Neutrophil (primary cell): ENCODE data around the gene MADCAM1.

Experiments used
- H3K27ac ChIP-seq: fragments of 200-600 bp; sonication (generic); 2 replicates; pipeline ENCODE4 v1.5.1; 2016; ENCODE audit warnings: mild to moderate bottlenecking, moderate library complexity
- H3K27me3 ChIP-seq: fragments of 200-600 bp; sonication (generic); 2 replicates; pipeline ENCODE4 v1.6.0; 2016; ENCODE audit warnings: mild to moderate bottlenecking
- H3K36me3 ChIP-seq: fragments of 200-600 bp; sonication (generic); 2 replicates; pipeline ENCODE4 v1.5.1; 2017
- H3K4me1 ChIP-seq, 2 experiments: fragments of 200-600 bp in 1 of 2; sonication (generic) in 1 of 2; 1 replicate in 1 of 2; 2 replicates in 1 of 2; pipeline versions ENCODE4 v1.5.1 to v1.6.1; 2013 to 2016; ENCODE audit warnings: low read depth in 1 of 2, low read length in 1 of 2, mild to moderate bottlenecking in 1 of 2, moderate library complexity in 1 of 2; ENCODE audit not compliant: control insufficient read depth in 1 of 2, insufficient read depth in 1 of 2
- H3K4me3 ChIP-seq, 2 experiments: fragments of 200-600 bp in 1 of 2; sonication (generic) in 1 of 2; 1 replicate in 1 of 2; 2 replicates in 1 of 2; pipeline ENCODE4 v1.5.1; 2013 to 2016; ENCODE audit warnings: low read depth in 1 of 2, low read length in 1 of 2, mild to moderate bottlenecking in 1 of 2, moderate library complexity in 1 of 2
- H3K9me3 ChIP-seq: fragments of 200-600 bp; sonication (generic); 2 replicates; pipeline ENCODE4 v1.5.1; 2016
- CTCF ChIP-seq: fragments of 200-600 bp; sonication (generic); IDR thresholded peaks from 2 replicates; pipeline ENCODE4 v1.5.1; 2016; ENCODE audit warnings: antibody characterized with exemption

MADCAM1 gene

GRCh38 chr19:495081-495401, 1.2 kb upstream of the MADCAM1 start:
- H3K4me1 ChIP-seq, result peaks cover 13 to 37% of the 10 kb centered on the region in 2 experiments
- H3K27me3 ChIP-seq, result peaks cover 66% of the 10 kb centered on the region
- no peak overlapping the region for H3K4me3 ChIP-seq
- no peaks in the 10 kb centered on the region for H3K36me3 ChIP-seq
- TF ChIP-seq CTCF, result no peak
- H3K27ac ChIP-seq, result peak overlapping the region; percentile 2
- H3K9me3 ChIP-seq, result no peaks in the 10 kb centered on the region

GRCh38 chr19:495402-496111, 729 bp upstream of the MADCAM1 start:
- Histone ChIP-seq H3K4me1 (peaks cover 13 to 32% of the 10 kb centered on the region in 2 experiments), H3K27ac (peak overlapping the region; percentile 2), H3K9me3 (no peaks in the 10 kb centered on the region), H3K27me3 (peaks cover 71% of the 10 kb centered on the region), H3K36me3 (no peaks in the 10 kb centered on the region), H3K4me3 (no peak overlapping the region)
- TF ChIP-seq CTCF, result peak; percentile 92

GRCh38 chr19:496986-497385, 700 bp downstream of the MADCAM1 start:
- no peak overlapping the region for H3K4me3 ChIP-seq
- no peaks in the 10 kb centered on the region for H3K36me3 ChIP-seq
- H3K27me3 ChIP-seq, result peaks cover 71% of the 10 kb centered on the region
- H3K27ac ChIP-seq, result no peak overlapping the region
- peaks cover 25 to 45% of the 10 kb centered on the region in 2 experiments for H3K4me1 ChIP-seq
- TF ChIP-seq CTCF, result no peak
- H3K9me3 ChIP-seq, result no peaks in the 10 kb centered on the region

- TF ChIP-seq CTCF, result no peak
Measured at GRCh38 chr19:497491-497868, 1.2 kb downstream of the MADCAM1 start.

GRCh38 chr19:497869-498510, 1.7 kb downstream of the MADCAM1 start:
- peak overlapping the region; percentile 30 to 53 for H3K4me3 ChIP-seq
- H3K9me3 ChIP-seq, result no peaks in the 10 kb centered on the region
- peaks cover 71% of the 10 kb centered on the region for H3K27me3 ChIP-seq
- H3K36me3 ChIP-seq, result no peaks in the 10 kb centered on the region
- TF ChIP-seq CTCF, result no peak
- H3K4me1 ChIP-seq, result peaks cover 35 to 55% of the 10 kb centered on the region in 2 experiments
- H3K27ac ChIP-seq, result peak overlapping the region; percentile 10

More at GRCh38 chr19:497491-497868, 1.2 kb downstream of the MADCAM1 start:
- H3K36me3 ChIP-seq, result no peaks in the 10 kb centered on the region
- H3K4me3 ChIP-seq, result peak overlapping the region; percentile 30 to 53
- H3K9me3 ChIP-seq, result no peaks in the 10 kb centered on the region
- peaks cover 30 to 50% of the 10 kb centered on the region in 2 experiments for H3K4me1 ChIP-seq
- H3K27me3 ChIP-seq, result peaks cover 71% of the 10 kb centered on the region
- H3K27ac ChIP-seq, result no peak overlapping the region
